LNCAP (cell line): ENCODE measurements around the gene WNK2.

Experiments used
- CTCF ChIP-seq: fragments of 450-650 bp; IDR thresholded peaks from 2 replicates; pipeline ENCODE4 v1.5.1; 2017; ENCODE audit warnings: mild to moderate bottlenecking

The WNK2 gene

DNA sequence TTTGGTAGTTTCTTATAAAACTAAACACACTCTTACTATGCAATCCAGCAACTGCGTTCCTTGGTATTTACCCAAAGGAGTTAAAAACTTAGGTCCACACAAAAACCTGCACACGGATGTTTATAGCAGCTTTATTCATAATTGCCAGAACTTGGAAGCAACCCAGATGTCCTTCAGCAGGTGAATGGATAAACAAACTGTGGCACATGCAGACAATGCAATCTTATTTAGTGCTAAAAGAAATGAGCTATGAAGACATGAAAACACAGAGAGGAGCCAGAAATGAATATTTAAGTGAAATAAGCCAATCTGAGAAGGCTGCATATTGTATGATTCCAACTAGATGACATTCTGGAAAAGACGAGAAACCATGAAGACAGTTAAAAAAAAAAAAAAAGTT, 10.7 kb downstream of the WNK2 start:
- TF ChIP-seq CTCF: no peak

GRCh38 chr9:93196096-93197055, 12.4 kb downstream of the WNK2 start:
- TF ChIP-seq CTCF: no peak

- TF ChIP-seq CTCF: no peak
Observed at GRCh38 chr9:93197670-93198069, 13.7 kb downstream of the WNK2 start.

DNA sequence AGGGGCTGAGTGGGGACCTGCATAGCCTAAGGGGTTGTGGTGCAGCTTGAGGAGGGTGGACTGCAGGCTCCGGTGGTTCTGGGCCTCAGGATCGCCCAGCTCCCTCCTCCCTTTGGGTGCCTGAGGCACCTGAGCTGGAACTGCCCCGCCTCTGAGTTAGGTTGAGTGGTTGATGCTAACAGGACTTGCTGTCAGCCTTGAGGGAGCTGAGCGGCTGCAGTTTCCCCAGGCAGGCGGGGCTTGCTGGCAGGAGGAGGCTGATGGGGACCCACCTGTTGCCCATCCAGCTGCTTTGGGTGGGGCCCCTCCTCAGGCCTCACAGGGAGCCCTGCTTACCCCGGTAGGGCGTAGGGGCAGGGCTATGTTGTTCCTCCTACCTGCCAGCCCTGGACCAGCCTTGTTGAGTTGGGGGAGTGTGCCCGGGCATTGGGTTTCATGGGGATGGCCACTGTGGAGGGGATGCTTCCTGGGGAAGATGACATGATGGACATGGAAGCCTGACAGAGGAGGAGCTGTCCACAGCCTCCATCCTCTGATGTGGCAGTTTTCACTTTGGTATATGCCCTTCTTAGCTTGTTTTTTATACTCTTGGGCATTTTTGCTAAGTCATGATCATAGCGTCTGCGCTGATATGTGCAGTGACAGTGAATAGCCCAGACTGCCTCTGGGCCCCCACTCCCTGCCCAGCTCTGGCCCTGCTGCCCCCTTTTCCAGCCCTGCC, 14.3 kb downstream of the WNK2 start:
- no peak for TF ChIP-seq CTCF

DNA sequence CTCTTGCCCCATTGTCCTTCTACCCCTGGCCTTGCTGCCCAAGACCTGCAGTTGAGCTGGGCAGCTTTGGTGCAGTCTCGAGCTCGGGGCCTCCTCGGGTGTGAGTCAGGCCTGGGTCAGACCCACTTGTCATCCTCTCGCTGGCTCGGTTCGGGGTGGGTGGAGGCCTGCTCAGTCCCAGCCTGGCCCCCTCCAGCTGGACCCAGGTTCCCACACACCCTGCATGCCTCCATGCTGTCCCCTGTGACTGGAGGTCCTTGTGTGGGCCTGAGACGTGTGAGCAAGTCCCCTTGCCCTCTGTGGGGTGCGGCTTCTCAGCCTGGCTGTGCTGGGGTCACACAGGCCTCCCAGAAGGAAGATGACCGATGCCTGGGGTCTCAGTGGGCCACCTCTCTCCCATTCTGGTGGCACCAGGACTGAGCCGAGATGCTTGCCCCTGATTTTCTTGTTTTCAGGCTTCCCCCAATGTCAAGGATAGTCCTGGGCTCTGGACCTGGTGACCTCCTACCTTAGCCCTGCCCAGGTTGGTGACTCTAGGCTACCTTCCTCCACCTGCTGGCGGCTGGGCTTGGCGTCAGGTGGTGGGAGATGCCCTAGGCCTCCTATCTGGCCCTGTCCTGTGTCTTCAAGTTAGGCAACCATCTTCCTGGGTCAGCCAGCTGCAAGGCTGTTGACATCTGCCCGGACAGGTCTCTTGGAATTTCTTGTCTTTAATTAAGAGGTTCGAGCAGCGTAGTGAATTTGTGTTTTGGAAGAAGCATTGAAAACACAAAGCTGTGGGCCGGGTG, 15.1 kb downstream of the WNK2 start:
- TF ChIP-seq CTCF: no peak

DNA sequence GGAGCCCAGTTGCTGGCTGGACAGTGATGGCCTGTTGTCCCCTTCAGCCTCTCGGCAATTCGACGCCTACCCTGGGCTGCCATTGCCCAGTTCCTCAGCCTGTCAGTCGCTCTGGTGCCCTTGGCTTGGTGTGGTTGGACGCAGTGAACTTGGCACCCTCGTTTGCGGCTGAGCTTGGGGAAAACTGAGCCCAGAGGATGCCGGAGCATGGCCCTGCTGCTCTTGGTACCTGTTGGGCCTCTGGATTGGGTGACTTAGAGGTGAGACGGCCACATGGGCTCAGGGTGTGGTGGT, 16.5 kb downstream of the WNK2 start:
- TF ChIP-seq CTCF: no peak

- no peak for TF ChIP-seq CTCF
Observed at GRCh38 chr9:93200989-93201334, 17.0 kb downstream of the WNK2 start.
